Smooth muscle cell (in vitro differentiated cells): ENCODE measurements around the gene DTNB. TPM values are rescaled to one million over a fixed set of nuclear protein-coding genes. Genes with fewer than 3 reads are reported as not detected.
"Not testable (repeated sequence)": the region's sequence is repeated elsewhere in the genome, so short reads cannot be mapped to it uniquely, and the experiment has no call there.

Source experiments
- DNase-seq: peaks from one replicate; lab custom pipeline; 2025; ENCODE audit not compliant: unreplicated experiment; lab: John Stamatoyannopoulos, UW
- H2AFZ ChIP-seq: fragments of 200-600 bp; sonication (generic); 2 replicates; pipeline ENCODE4 v1.6.0; 2016; ENCODE audit warnings: antibody characterized with exemption, low read depth, mild to moderate bottlenecking
- H3F3A ChIP-seq: fragments of 200-600 bp; sonication (generic); 2 replicates; pipeline ENCODE4 v1.6.0; 2017; ENCODE audit warnings: antibody characterized with exemption, low read depth
- H3K27ac ChIP-seq: fragments of 200-600 bp; sonication (generic); 2 replicates; pipeline ENCODE4 v1.5.1; 2016; ENCODE audit warnings: low read depth, mild to moderate bottlenecking
- H3K27me3 ChIP-seq: fragments of 200-600 bp; sonication (generic); 2 replicates; pipeline ENCODE4 v1.6.1; 2016; ENCODE audit warnings: low read depth, mild to moderate bottlenecking
- H3K36me3 ChIP-seq: fragments of 200-600 bp; sonication (generic); 2 replicates; pipeline ENCODE4 v1.5.1; 2016; ENCODE audit warnings: low read depth
- H3K4me1 ChIP-seq: fragments of 200-600 bp; sonication (generic); 2 replicates; pipeline ENCODE4 v1.5.1; 2016; ENCODE audit warnings: low read depth
- H3K4me2 ChIP-seq: fragments of 200-600 bp; sonication (generic); 2 replicates; pipeline ENCODE4 v1.6.0; 2016; ENCODE audit warnings: mild to moderate bottlenecking
- H3K4me3 ChIP-seq: fragments of 200-600 bp; sonication (generic); 2 replicates; pipeline ENCODE4 v1.5.1; 2016; ENCODE audit warnings: mild to moderate bottlenecking
- H3K79me2 ChIP-seq: fragments of 200-600 bp; sonication (generic); 2 replicates; pipeline ENCODE4 v1.6.0; 2016; ENCODE audit warnings: low read depth, mild to moderate bottlenecking
- H3K9ac ChIP-seq: fragments of 200-600 bp; sonication (generic); 2 replicates; pipeline ENCODE4 v1.6.0; 2016; ENCODE audit warnings: low read depth
- H3K9me3 ChIP-seq: fragments of 200-600 bp; sonication (generic); replicated peaks from 2 replicates; pipeline ENCODE4 v1.5.1; 2016; ENCODE audit warnings: low read depth
- H4K20me1 ChIP-seq: fragments of 200-600 bp; sonication (generic); 2 replicates; pipeline ENCODE4 v1.6.0; 2016; ENCODE audit warnings: low read depth
- CTCF ChIP-seq: fragments of 200-600 bp; sonication (generic); IDR thresholded peaks from 2 replicates; pipeline ENCODE4 v1.5.1; 2017; ENCODE audit warnings: borderline replicate concordance, mild to moderate bottlenecking, antibody characterized with exemption; ENCODE audit not compliant: insufficient read depth, poor library complexity, severe bottlenecking
- WGBS: methylation state at CpG from one replicate; pipeline ENCODE4 v1.1.7; 2016; ENCODE audit warnings: low lambda C conversion rate; 5-methylcytosine and 5-hydroxymethylcytosine counted together
- polyA plus RNA-seq: library from polyadenylated mRNA; unstranded; fragments of >200 nt; fragmentation: Nextera tagmentation; extraction: Ambion mirVana; gene quantifications from 2 replicates; pipeline ENCODE4 v1.2.1, GENCODE V29; 2016
- total RNA-seq: library from RNA; depleted of rRNA; stranded (reverse); fragments of >200 nt; gene quantifications from 2 replicates; pipeline ENCODE4 v1.2.3, GENCODE V29; 2014

DTNB gene
- total and polyA plus RNA-seq, 2 experiments from 2014 or later: 4.9 to 5.4 TPM

GRCh38 chr2:25642298-25642697 is 31.1 kb downstream of the DTNB start:
- Histone ChIP-seq H2AFZ (no peak overlapping the region), H3K4me3 (no peak overlapping the region), H3K9me3 (no peaks in the 10 kb centered on the region), H3K79me2 (no peaks in the 10 kb centered on the region), H3K36me3 (no peaks in the 10 kb centered on the region), H3F3A (no peaks in the 10 kb centered on the region), H4K20me1 (no peaks in the 10 kb centered on the region), H3K9ac (no peak overlapping the region), H3K27me3 (no peaks in the 10 kb centered on the region), H3K27ac (peak overlapping the region; percentile 54), H3K4me2 (no peak overlapping the region), H3K4me1 (no peaks in the 10 kb centered on the region)
- TF ChIP-seq CTCF: no peak
- no peak for DNase-seq
- WGBS: 96% methylated on average over 3 of the region's 3 CpGs

GRCh38 chr2:25639696-25640095 is 33.7 kb downstream of the DTNB start:
- Histone ChIP-seq H3K4me1 (no peaks in the 10 kb centered on the region), H3K79me2 (no peaks in the 10 kb centered on the region), H4K20me1 (no peaks in the 10 kb centered on the region), H2AFZ (no peak overlapping the region), H3K9ac (no peak overlapping the region), H3K27ac (no peak overlapping the region), H3F3A (no peaks in the 10 kb centered on the region), H3K27me3 (no peaks in the 10 kb centered on the region), H3K4me3 (no peak overlapping the region), H3K36me3 (no peaks in the 10 kb centered on the region), H3K9me3 (no peaks in the 10 kb centered on the region), H3K4me2 (no peak overlapping the region)
- DNase-seq: no peak
- no peak for TF ChIP-seq CTCF
- WGBS: 95% methylated on average over 17 of the region's 17 CpGs

- no peak overlapping the region for H2AFZ ChIP-seq
- H3K36me3 ChIP-seq: no peaks in the 10 kb centered on the region
- H4K20me1 ChIP-seq: no peaks in the 10 kb centered on the region
- no peak for TF ChIP-seq CTCF
- H3F3A ChIP-seq: no peaks in the 10 kb centered on the region
- no peaks in the 10 kb centered on the region for H3K4me1 ChIP-seq
- no peaks in the 10 kb centered on the region for H3K27me3 ChIP-seq
- H3K9ac ChIP-seq: no peak overlapping the region
- H3K4me2 ChIP-seq: no peak overlapping the region
- no peak for DNase-seq
- no peaks in the 10 kb centered on the region for H3K9me3 ChIP-seq
- no peak overlapping the region for H3K27ac ChIP-seq
- WGBS: 84% methylated on average over 9 of the region's 9 CpGs
- no peak overlapping the region for H3K4me3 ChIP-seq
- no peaks in the 10 kb centered on the region for H3K79me2 ChIP-seq
Measured at GRCh38 chr2:25639131-25639530, 34.2 kb downstream of the DTNB start.

DNA sequence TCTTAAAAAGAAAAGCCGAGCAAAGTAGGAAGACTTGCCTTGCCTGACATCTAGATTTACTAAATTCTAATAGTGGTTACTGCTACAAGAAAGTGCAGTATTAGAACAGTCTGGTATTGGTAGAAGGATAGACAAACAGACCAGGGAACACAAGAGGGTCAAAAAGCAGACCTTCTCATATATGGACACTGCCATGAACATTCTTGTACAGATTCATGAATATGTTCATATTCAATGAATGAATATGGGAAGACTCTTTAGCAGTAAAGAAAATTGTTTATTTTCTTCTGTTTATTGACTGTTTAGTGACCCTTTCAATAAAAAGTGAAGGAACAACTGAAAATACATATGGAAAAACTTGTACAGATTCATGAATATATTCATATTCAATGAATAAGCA is 37.6 kb downstream of the DTNB start:
- H3K9ac ChIP-seq: no peak overlapping the region
- no peak for TF ChIP-seq CTCF
- H3K4me3 ChIP-seq: no peak overlapping the region
- H3K36me3 ChIP-seq: no peaks in the 10 kb centered on the region
- H3K4me1 ChIP-seq: no peaks in the 10 kb centered on the region
- DNase-seq: no peak
- no peaks in the 10 kb centered on the region for H3F3A ChIP-seq
- no peaks in the 10 kb centered on the region for H3K9me3 ChIP-seq
- no peak overlapping the region for H3K27ac ChIP-seq
- H3K79me2 ChIP-seq: no peaks in the 10 kb centered on the region
- no peaks in the 10 kb centered on the region for H4K20me1 ChIP-seq
- WGBS: 100% methylated on average over 1 of the region's 1 CpG
- no peaks in the 10 kb centered on the region for H3K27me3 ChIP-seq
- no peak overlapping the region for H2AFZ ChIP-seq
- H3K4me2 ChIP-seq: no peak overlapping the region

- H2AFZ ChIP-seq, H3K27ac ChIP-seq, H3K9me3 ChIP-seq, H3K79me2 ChIP-seq, H4K20me1 ChIP-seq, DNase-seq, H3K4me3 ChIP-seq, H3K36me3 ChIP-seq, H3F3A ChIP-seq, H3K9ac ChIP-seq, H3K27me3 ChIP-seq, H3K4me2 ChIP-seq, H3K4me1 ChIP-seq: not testable (repeated sequence)
- 96% methylated on average over 15 of the region's 34 CpGs for WGBS
Measured at GRCh38 chr2:25633801-25634200, 39.6 kb downstream of the DTNB start.
